H1 (cell line): ENCODE data around the gene ADARB2. TPM values are rescaled to one million over a fixed set of nuclear protein-coding genes. Genes with fewer than 3 reads are reported as not detected.

Experiments
- BACH1 ChIP-seq: IDR thresholded peaks from 2 replicates; pipeline ENCODE4 v1.6.1; 2012; ENCODE audit warnings: low read length, improper control_type of control experiment
- KDM5A ChIP-seq: fragments of 200-600 bp; IDR thresholded peaks from 2 replicates; pipeline ENCODE4 v1.7.1; 2012; ENCODE audit warnings: mild to moderate bottlenecking, low read length, inconsistent platforms, mixed read lengths
- polyA plus RNA-seq, 7 experiments: library from polyadenylated mRNA; depleted of rRNA in 3 of 7; stranded (reverse) in 5 of 7; unstranded in 2 of 7; fragments of >200 nt in 5 of 7; fragments of 200-250 nt in 2 of 7; gene quantifications; 1 replicate in 5 of 7; 2 replicates in 1 of 7; 4 replicates in 1 of 7; pipeline versions ENCODE4 v1.2.1 to v1.2.3, GENCODE V29; 2011 to 2013; ENCODE audit warnings: missing spikeins in 2 of 7, mixed read lengths in 2 of 7
- total RNA-seq: library from RNA; stranded (reverse); fragmentation: NEBNext Ultra II Directional; extraction: Animal tissue kit (Norgen Biotek cat#: 25700); gene quantifications from 2 replicates; pipeline ENCODE4 v1.2.1, GENCODE V29; 2021

ADARB2 gene
- total and polyA plus RNA-seq, 2 of the 8 experiments (the other 6 are each of a cell fraction or from before 2014, with no cell fraction given): 2.2 to 2.8 TPM

- TF ChIP-seq BACH1 (no peak), KDM5A (no peak)
Measured at GRCh38 chr10:1157615-1157933, 579.8 kb downstream of the ADARB2 start (continued).
